Fibroblast of lung (primary cell): ENCODE results near the gene SERPINB10. TPM values are rescaled to one million over a fixed set of nuclear protein-coding genes. Genes with fewer than 3 reads are reported as not detected.
"Not testable (repeated sequence)": the region's sequence is repeated elsewhere in the genome, so short reads cannot be mapped to it uniquely, and the experiment has no call there.

Experiments
- DNase-seq, 2 donors: peaks; one replicate each; pipeline versions ENCODE4 v3.0.0 to v3.0.0-alpha.2; 2010; ENCODE audit warnings: low read depth in 2 of 2
- H2AFZ ChIP-seq: 2 replicates; pipeline ENCODE4 v1.5.1; 2012; ENCODE audit warnings: low read length, control low read depth, inconsistent platforms
- H3K27ac ChIP-seq: 2 replicates; pipeline ENCODE4 v1.5.1; 2011; ENCODE audit warnings: low read length, control low read depth; ENCODE audit not compliant: insufficient read depth
- H3K27me3 ChIP-seq: 2 replicates; pipeline ENCODE4 v1.5.1; 2011; ENCODE audit warnings: mild to moderate bottlenecking, low read length; ENCODE audit not compliant: control insufficient read depth, insufficient read depth
- H3K36me3 ChIP-seq: 2 replicates; pipeline ENCODE4 v1.5.1; 2011; ENCODE audit warnings: low read length; ENCODE audit not compliant: control insufficient read depth, insufficient read depth
- H3K4me1 ChIP-seq: 2 replicates; pipeline ENCODE4 v1.5.1; 2011; ENCODE audit warnings: low read length; ENCODE audit not compliant: control insufficient read depth, insufficient read depth; ENCODE audit errors: extremely low read depth
- H3K4me2 ChIP-seq: 2 replicates; pipeline ENCODE4 v1.5.1; 2011; ENCODE audit warnings: low read length, control low read depth; ENCODE audit not compliant: insufficient read depth; ENCODE audit errors: extremely low read depth
- H3K4me3 ChIP-seq, 4 experiments: fragments of 200-600 bp in 1 of 4; sonication (generic) in 1 of 4; replicated peaks in 1 of 4; 2 replicates each; pipeline ENCODE4 v1.5.1; 2011 to 2016; ENCODE audit warnings: low read length in 4 of 4, low read depth in 3 of 4, mild to moderate bottlenecking in 3 of 4, control low read depth in 2 of 4, inconsistent platforms in 1 of 4, mixed read lengths in 1 of 4; ENCODE audit not compliant: insufficient read depth in 1 of 4; ENCODE audit errors: control extremely low read depth in 1 of 4
- H3K79me2 ChIP-seq: 2 replicates; pipeline ENCODE4 v1.5.1; 2012; ENCODE audit warnings: mild to moderate bottlenecking, low read length, inconsistent platforms; ENCODE audit not compliant: control insufficient read depth, insufficient read depth
- H3K9ac ChIP-seq: 2 replicates; pipeline ENCODE4 v1.5.1; 2011; ENCODE audit warnings: mild to moderate bottlenecking, low read length, control low read depth; ENCODE audit not compliant: insufficient read depth
- H3K9me3 ChIP-seq: 2 replicates; pipeline ENCODE4 v1.5.1; 2012; ENCODE audit warnings: low read depth, low read length; ENCODE audit not compliant: control insufficient read depth, insufficient read depth
- H4K20me1 ChIP-seq: 2 replicates; pipeline ENCODE4 v1.5.1; 2011; ENCODE audit warnings: low read length; ENCODE audit not compliant: control insufficient read depth, insufficient read depth; ENCODE audit errors: extremely low read depth
- CTCF ChIP-seq, 2 donors: IDR thresholded peaks in 1 of 2; conservative IDR thresholded peaks in 1 of 2; 1 replicate in 1 of 2; 2 replicates in 1 of 2; pipeline ENCODE4 v1.5.1; 2011 to 2012; ENCODE audit warnings: low read length in 2 of 2, control low read depth in 1 of 2, inconsistent platforms in 1 of 2, low read depth in 1 of 2, mild to moderate bottlenecking in 1 of 2
- EZH2 ChIP-seq: IDR thresholded peaks from 2 replicates; pipeline ENCODE4 v1.5.1; 2012; ENCODE audit warnings: low read length, control low read depth, mild to moderate bottlenecking; ENCODE audit errors: missing control alignments
- polyA plus RNA-seq, 2 donors: library from polyadenylated mRNA; depleted of rRNA in 1 of 2; stranded (reverse) in 1 of 2; unstranded in 1 of 2; fragments of >200 nt; gene quantifications; 2 replicates each; pipeline ENCODE4 v1.2.1, GENCODE V29; 2011 to 2012; ENCODE audit warnings: missing spikeins in 1 of 2
- total RNA-seq: library from RNA; depleted of rRNA; stranded (reverse); fragments of >200 nt; gene quantifications from 2 replicates; pipeline ENCODE4 v1.2.1, GENCODE V29; 2014

The SERPINB10 gene
- total and polyA plus RNA-seq, 2 donors (not counting 1 experiment from before 2014, with no cell fraction given) = 0.08 TPM; not detected in 1

- no peak for TF ChIP-seq CTCF (conservative IDR thresholded peaks at IDR 0.05 in 1 of 2, IDR thresholded peaks at IDR 0.05 in 1 of 2; ENCODE audit: low read depth in 1 of 2, low read length in 2 of 2)
- no peak for TF ChIP-seq EZH2
- DNase-seq = no peak
- H4K20me1 ChIP-seq = no peaks in the 10 kb centered on the region
Observed at GRCh38 chr18:63922049-63922448, 14.3 kb downstream of the SERPINB10 start.

GRCh38 chr18:63924551-63924950, 16.8 kb downstream of the SERPINB10 start:
- no peak overlapping the region for H3K4me2 ChIP-seq
- no peaks in the 10 kb centered on the region for H3K4me1 ChIP-seq
- H3K4me3 ChIP-seq = no peak overlapping the region
- H3K9ac ChIP-seq = no peak overlapping the region
- H3K36me3 ChIP-seq = no peaks in the 10 kb centered on the region
- no peaks in the 10 kb centered on the region for H3K79me2 ChIP-seq
- H3K27ac ChIP-seq = no peak overlapping the region
- H4K20me1 ChIP-seq = no peaks in the 10 kb centered on the region
- H3K9me3 ChIP-seq = no peaks in the 10 kb centered on the region
- no peak overlapping the region for H2AFZ ChIP-seq
- H3K27me3 ChIP-seq = no peaks in the 10 kb centered on the region
- TF ChIP-seq CTCF (conservative IDR thresholded peaks at IDR 0.05 in 1 of 2, IDR thresholded peaks at IDR 0.05 in 1 of 2; ENCODE audit: low read depth in 1 of 2, low read length in 2 of 2) = no peak
- TF ChIP-seq EZH2 = no peak
- peak in 1 of 2 donors; percentile 19 for DNase-seq

More at GRCh38 chr18:63922049-63922448, 14.3 kb downstream of the SERPINB10 start:
- no peaks in the 10 kb centered on the region for H3K4me1 ChIP-seq
- no peaks in the 10 kb centered on the region for H3K27me3 ChIP-seq
- no peaks in the 10 kb centered on the region for H3K36me3 ChIP-seq
- no peak overlapping the region for H3K9ac ChIP-seq
- H3K9me3 ChIP-seq = no peaks in the 10 kb centered on the region
- H3K4me3 ChIP-seq = no peak overlapping the region
- H3K27ac ChIP-seq = no peak overlapping the region
- H2AFZ ChIP-seq = no peak overlapping the region
- H3K4me2 ChIP-seq = no peak overlapping the region
- no peaks in the 10 kb centered on the region for H3K79me2 ChIP-seq

GRCh38 chr18:63928331-63928730, 20.6 kb downstream of the SERPINB10 start:
- no peak overlapping the region for H3K4me2 ChIP-seq
- TF ChIP-seq EZH2 (no peak), CTCF (conservative IDR thresholded peaks at IDR 0.05 in 1 of 2, IDR thresholded peaks at IDR 0.05 in 1 of 2; ENCODE audit: low read depth in 1 of 2, low read length in 2 of 2) (no peak)
- no peaks in the 10 kb centered on the region for H3K9me3 ChIP-seq
- H3K27ac ChIP-seq = no peak overlapping the region
- H2AFZ ChIP-seq = no peak overlapping the region
- H3K79me2 ChIP-seq = no peaks in the 10 kb centered on the region
- no peaks in the 10 kb centered on the region for H4K20me1 ChIP-seq
- no peak overlapping the region for H3K9ac ChIP-seq
- no peak overlapping the region for H3K4me3 ChIP-seq
- H3K27me3 ChIP-seq = no peaks in the 10 kb centered on the region
- H3K4me1 ChIP-seq = no peaks in the 10 kb centered on the region
- no peak for DNase-seq
- H3K36me3 ChIP-seq = no peaks in the 10 kb centered on the region

GRCh38 chr18:63929369-63929768, 21.6 kb downstream of the SERPINB10 start:
- not testable (repeated sequence) for H3K4me3 ChIP-seq, H3K36me3 ChIP-seq, H4K20me1 ChIP-seq, H2AFZ ChIP-seq, H3K4me2 ChIP-seq, H3K4me1 ChIP-seq, DNase-seq, H3K27me3 ChIP-seq, H3K9ac ChIP-seq, H3K9me3 ChIP-seq, H3K79me2 ChIP-seq, H3K27ac ChIP-seq
